Fibroblast of pulmonary artery (primary cell): ENCODE measurements around the gene RNF212.

Source experiments
- DNase-seq: peaks from one replicate; pipeline ENCODE4 v3.0.0-alpha.2; 2010; ENCODE audit warnings: low read depth
- H3K4me3 ChIP-seq: replicated peaks from 2 replicates; pipeline ENCODE4 v1.5.1; 2011; ENCODE audit warnings: low read depth, mild to moderate bottlenecking, control low read depth, low read length, moderate library complexity
- CTCF ChIP-seq: IDR thresholded peaks from 2 replicates; pipeline ENCODE4 v1.5.1; 2011; ENCODE audit warnings: mild to moderate bottlenecking, control low read depth, low read length, inconsistent platforms; ENCODE audit errors: missing control alignments

Gene RNF212

GRCh38 chr4:1043651-1044468, 69.5 kb downstream of the RNF212 start:
- peak; percentile 99 for DNase-seq
- H3K4me3 ChIP-seq = peak overlapping the region; percentile 7
- no peak for TF ChIP-seq CTCF

- DNase-seq = no peak
Measured at GRCh38 chr4:1043162-1043561, 70.2 kb downstream of the RNF212 start.

GRCh38 chr4:1042352-1043055, 70.9 kb downstream of the RNF212 start:
- no peak for TF ChIP-seq CTCF
- no peak overlapping the region for H3K4me3 ChIP-seq
- no peak for DNase-seq

More at GRCh38 chr4:1043162-1043561, 70.2 kb downstream of the RNF212 start:
- TF ChIP-seq CTCF = no peak
- H3K4me3 ChIP-seq = no peak overlapping the region

- no peak for DNase-seq
- no peak for TF ChIP-seq CTCF
- H3K4me3 ChIP-seq = peak overlapping the region; percentile 17
Measured at GRCh38 chr4:1041936-1042330, 71.4 kb downstream of the RNF212 start.

DNA sequence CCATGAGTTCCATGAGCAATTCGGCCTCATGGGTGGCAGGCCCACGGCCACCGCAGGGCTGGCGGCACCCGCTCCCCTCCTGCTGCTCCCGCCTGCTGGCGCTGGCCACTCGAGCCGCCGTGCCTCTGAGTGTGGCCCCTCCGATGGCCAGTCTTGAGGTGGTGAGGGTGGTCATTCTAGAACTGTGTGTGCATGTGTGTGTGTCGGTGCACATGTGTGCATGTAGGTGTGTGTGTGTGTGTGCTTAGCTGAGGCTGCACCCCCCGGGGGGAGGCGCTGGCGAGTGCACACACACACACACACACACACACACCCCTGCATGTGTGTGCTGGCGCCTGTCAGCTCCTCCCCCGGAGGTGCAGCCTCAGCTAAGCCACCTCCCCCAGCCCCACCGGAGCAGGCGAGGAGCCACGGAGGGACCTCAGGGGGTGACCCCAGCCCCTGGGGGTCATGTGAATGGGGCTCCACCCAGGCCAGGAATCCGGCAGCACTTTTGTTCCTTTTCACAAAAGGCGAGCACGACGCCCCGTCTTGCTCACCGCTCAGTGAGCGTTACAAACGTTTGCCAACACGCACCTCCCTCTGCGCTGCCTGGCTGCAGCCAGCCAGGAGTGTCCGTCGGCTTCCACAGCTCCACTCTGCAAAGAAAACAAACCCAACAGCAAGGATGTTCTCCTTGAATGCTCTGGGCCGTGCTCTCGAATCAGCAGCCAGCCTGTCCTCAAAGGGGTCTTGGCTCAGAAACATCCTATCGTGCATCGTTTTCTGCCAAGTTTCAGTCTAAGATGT, 72.0 kb downstream of the RNF212 start:
- peak; percentile 58 for DNase-seq
- peak overlapping the region; percentile 17 for H3K4me3 ChIP-seq
- TF ChIP-seq CTCF = no peak

DNA sequence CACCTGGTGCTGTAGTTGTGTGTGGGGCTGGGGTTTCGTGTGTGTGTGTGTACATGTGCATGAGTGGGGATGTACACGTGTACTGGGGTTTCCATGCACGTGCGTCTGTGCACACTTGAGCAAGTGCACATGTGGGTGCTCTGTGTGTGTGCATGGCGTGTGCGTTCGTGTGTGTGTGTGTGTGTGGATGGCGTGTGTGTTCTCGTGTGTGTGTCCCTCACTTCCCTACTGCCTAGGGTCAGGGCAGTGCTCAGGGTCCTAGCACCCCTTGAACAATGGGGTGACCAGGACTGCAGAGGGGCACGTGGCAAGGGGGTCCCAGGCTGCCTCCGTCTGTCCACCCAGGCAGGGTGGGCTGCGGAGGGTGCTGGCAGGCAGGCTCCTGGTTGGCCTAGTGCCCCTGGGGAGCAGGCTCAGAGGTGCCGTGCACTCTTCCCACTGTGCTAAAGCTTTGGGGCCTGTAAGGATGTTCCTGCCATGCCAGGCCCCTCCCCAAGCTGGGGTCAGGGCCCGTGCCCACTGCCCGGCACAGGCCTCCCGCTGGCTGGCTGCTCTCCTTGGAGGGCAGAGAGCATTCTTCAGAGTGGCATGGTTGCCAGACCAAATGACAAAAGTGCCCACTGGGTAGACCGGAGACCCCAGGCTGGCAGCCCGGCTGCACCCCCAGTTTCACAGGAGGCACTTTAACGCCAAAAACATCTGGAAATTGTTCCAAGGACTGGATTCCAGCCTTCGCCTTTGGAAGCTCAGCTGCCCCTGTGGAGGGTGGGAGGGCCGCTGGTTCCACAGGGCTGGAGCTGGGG, 72.8 kb downstream of the RNF212 start:
- no peak for DNase-seq
- no peak for TF ChIP-seq CTCF
- no peak overlapping the region for H3K4me3 ChIP-seq
